MM.1S (cell line): Measurements from ENCODE around the gene PGAM2.
A peak's percentile ranks its signal among the peaks of the same experiment; 100 is the strongest.

Experiments
- DNase-seq: peaks from one replicate; pipeline ENCODE4 v3.0.0-alpha.2; 2015
- H2AFZ ChIP-seq: fragments of 300-600 bp; sonication (generic); 2 replicates; pipeline ENCODE4 v1.6.0; 2016; ENCODE audit warnings: antibody characterized with exemption, low read length
- H3F3A ChIP-seq: fragments of 300-600 bp; sonication (generic); 2 replicates; pipeline ENCODE4 v1.6.1; 2016; ENCODE audit warnings: mild to moderate bottlenecking, antibody characterized with exemption, low read length, moderate library complexity, mixed read lengths; ENCODE audit not compliant: insufficient read depth
- H3K27ac ChIP-seq: fragments of 300-600 bp; sonication (generic); 2 replicates; pipeline ENCODE4 v1.5.1; 2016; ENCODE audit warnings: mild to moderate bottlenecking, low read length
- H3K27me3 ChIP-seq: fragments of 300-600 bp; sonication (generic); replicated peaks from 2 replicates; pipeline ENCODE4 v1.6.0; 2016; ENCODE audit warnings: low read length; ENCODE audit not compliant: insufficient read depth
- H3K36me3 ChIP-seq: fragments of 300-600 bp; sonication (generic); replicated peaks from 2 replicates; pipeline ENCODE4 v1.6.1; 2016; ENCODE audit warnings: mild to moderate bottlenecking, low read length, mixed read lengths; ENCODE audit not compliant: insufficient read depth
- H3K4me1 ChIP-seq: fragments of 300-600 bp; sonication (generic); 2 replicates; pipeline ENCODE4 v1.6.1; 2016; ENCODE audit warnings: low read length, mixed read lengths
- H3K4me2 ChIP-seq: fragments of 300-600 bp; sonication (generic); 2 replicates; pipeline ENCODE4 v1.6.0; 2016; ENCODE audit warnings: low read depth, low read length
- H3K4me3 ChIP-seq: fragments of 300-600 bp; sonication (generic); 2 replicates; pipeline ENCODE4 v1.5.1; 2016; ENCODE audit warnings: low read length, mixed read lengths
- H3K79me2 ChIP-seq: fragments of 300-600 bp; sonication (generic); 2 replicates; pipeline ENCODE4 v1.6.1; 2016; ENCODE audit warnings: mixed run types, low read length, mixed read lengths
- H3K9ac ChIP-seq: fragments of 300-600 bp; sonication (generic); 2 replicates; pipeline ENCODE4 v1.6.1; 2016; ENCODE audit warnings: low read length, mixed read lengths
- H3K9me2 ChIP-seq: fragments of 300-600 bp; sonication (generic); replicated peaks from 2 replicates; pipeline ENCODE4 v1.6.1; 2016; ENCODE audit warnings: mild to moderate bottlenecking, low read length, mixed read lengths; ENCODE audit not compliant: insufficient read depth
- H3K9me3 ChIP-seq: fragments of 300-600 bp; sonication (generic); replicated peaks from 2 replicates; pipeline ENCODE4 v1.6.1; 2016; ENCODE audit warnings: mild to moderate bottlenecking, low read length, mixed read lengths; ENCODE audit not compliant: insufficient read depth
- H4K20me1 ChIP-seq: fragments of 300-600 bp; sonication (generic); 2 replicates; pipeline ENCODE4 v1.6.1; 2016; ENCODE audit warnings: mild to moderate bottlenecking, low read length, moderate library complexity, mixed read lengths; ENCODE audit not compliant: insufficient read depth
- EZH2 ChIP-seq: fragments of 300-600 bp; sonication (generic); optimal IDR thresholded peaks from 2 replicates; pipeline ENCODE3; 2017; ENCODE audit warnings: low read depth, mild to moderate bottlenecking, antibody characterized with exemption, low read length, mixed read lengths
- EZH2phosphoT487 ChIP-seq: fragments of 300-600 bp; sonication (generic); IDR thresholded peaks from 2 replicates; pipeline ENCODE4 v1.6.1; 2018; ENCODE audit warnings: antibody characterized with exemption, low read length
- TF ChIP-seq, protein P1 (sequence below): fragments of 300-600 bp; sonication (generic); IDR thresholded peaks from 2 replicates; pipeline ENCODE4 v1.5.1; 2016; ENCODE audit warnings: antibody characterized with exemption, low read length, mixed read lengths

PGAM2 gene

DNA sequence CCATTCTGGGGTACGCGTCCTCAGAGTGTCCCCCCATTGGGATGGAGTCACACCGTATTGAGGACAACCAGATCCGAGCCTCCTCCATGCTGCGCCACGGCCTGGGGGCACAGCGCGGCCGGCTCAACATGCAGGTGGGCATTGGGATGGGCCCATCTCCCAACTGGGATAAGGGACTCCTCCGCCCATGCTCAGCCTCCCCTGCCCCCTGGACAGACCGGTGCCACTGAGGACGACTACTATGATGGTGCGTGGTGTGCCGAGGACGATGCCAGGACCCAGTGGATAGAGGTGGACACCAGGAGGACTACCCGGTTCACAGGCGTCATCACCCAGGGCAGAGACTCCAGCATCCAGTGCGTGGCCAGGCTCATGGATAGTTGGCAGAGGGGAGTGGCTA, 44.6 kb upstream of the PGAM2 start:
- no peak for DNase-seq
- H3F3A ChIP-seq: no peaks in the 10 kb centered on the region
- no peak overlapping the region for H3K4me3 ChIP-seq
- TF ChIP-seq, protein P1, sequence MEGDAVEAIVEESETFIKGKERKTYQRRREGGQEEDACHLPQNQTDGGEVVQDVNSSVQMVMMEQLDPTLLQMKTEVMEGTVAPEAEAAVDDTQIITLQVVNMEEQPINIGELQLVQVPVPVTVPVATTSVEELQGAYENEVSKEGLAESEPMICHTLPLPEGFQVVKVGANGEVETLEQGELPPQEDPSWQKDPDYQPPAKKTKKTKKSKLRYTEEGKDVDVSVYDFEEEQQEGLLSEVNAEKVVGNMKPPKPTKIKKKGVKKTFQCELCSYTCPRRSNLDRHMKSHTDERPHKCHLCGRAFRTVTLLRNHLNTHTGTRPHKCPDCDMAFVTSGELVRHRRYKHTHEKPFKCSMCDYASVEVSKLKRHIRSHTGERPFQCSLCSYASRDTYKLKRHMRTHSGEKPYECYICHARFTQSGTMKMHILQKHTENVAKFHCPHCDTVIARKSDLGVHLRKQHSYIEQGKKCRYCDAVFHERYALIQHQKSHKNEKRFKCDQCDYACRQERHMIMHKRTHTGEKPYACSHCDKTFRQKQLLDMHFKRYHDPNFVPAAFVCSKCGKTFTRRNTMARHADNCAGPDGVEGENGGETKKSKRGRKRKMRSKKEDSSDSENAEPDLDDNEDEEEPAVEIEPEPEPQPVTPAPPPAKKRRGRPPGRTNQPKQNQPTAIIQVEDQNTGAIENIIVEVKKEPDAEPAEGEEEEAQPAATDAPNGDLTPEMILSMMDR: no peak
- TF ChIP-seq EZH2 (no peak), EZH2phosphoT487 (no peak)
- no peaks in the 10 kb centered on the region for H3K9me2 ChIP-seq
- no peaks in the 10 kb centered on the region for H3K79me2 ChIP-seq
- H3K27ac ChIP-seq: no peak overlapping the region
- no peaks in the 10 kb centered on the region for H3K9me3 ChIP-seq
- H3K4me1 ChIP-seq: no peaks in the 10 kb centered on the region
- no peaks in the 10 kb centered on the region for H4K20me1 ChIP-seq
- H3K4me2 ChIP-seq: no peak overlapping the region
- peaks cover 8% of the 10 kb centered on the region for H3K27me3 ChIP-seq
- H2AFZ ChIP-seq: no peak overlapping the region
- no peaks in the 10 kb centered on the region for H3K36me3 ChIP-seq
- H3K9ac ChIP-seq: no peak overlapping the region

DNA sequence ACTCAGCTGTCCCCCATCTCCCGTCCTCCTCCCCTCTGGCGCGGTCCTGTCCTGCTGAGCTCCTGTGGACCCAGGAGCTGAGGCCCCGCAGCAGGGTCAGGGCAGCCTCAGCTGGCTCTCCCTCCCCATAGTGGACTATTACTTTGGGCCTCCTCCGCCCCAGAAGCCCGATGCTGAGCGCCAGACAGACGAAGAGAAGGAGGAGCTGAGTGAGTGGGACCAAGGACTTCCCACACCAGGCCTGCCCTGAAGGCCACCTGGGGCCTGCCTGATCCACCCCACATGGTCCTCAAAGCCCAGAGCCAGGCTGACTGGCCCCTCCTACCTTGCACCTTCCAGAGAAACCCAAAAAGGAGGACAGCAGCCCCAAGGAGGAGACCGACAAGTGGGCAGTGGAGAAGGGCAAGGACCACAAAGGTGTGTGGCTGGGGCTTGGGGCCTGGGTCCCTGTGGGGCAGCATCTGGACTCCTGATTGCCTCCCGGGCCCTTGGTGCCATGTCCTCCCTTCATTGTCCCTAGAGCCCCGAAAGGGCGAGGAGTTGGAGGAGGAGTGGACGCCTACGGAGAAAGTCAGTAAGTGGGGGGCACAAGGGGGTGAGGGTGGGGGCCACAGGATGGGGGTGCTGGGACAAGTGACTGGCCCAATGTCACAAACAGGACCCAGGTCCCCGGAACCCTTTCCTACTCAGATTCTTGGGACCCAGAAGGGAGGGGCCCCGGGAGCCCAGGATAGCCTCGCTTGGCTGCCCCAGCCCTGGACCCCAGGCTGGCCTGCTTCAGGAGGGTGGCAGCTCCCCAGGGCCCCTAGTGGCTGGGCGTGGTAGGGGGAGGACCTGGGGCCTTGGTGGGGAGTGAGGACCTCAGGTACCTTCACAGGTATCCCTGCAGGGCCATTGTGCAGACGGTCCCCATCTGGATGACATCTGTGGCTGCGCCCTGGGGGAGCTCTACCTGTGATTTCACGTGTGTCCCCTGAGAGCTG, 43.7 kb upstream of the PGAM2 start:
- TF ChIP-seq EZH2phosphoT487 (no peak), EZH2 (no peak)
- TF ChIP-seq, protein P1: peak; percentile 6; the same call in 1 of the 2 replicates
- H3K4me3 ChIP-seq: no peak overlapping the region
- no peaks in the 10 kb centered on the region for H3K79me2 ChIP-seq
- H3K9me3 ChIP-seq: no peaks in the 10 kb centered on the region
- H2AFZ ChIP-seq: no peak overlapping the region
- peaks cover 14% of the 10 kb centered on the region for H3K27me3 ChIP-seq
- DNase-seq: no peak
- H3K4me2 ChIP-seq: no peak overlapping the region
- no peaks in the 10 kb centered on the region for H3F3A ChIP-seq
- no peak overlapping the region for H3K9ac ChIP-seq
- no peak overlapping the region for H3K27ac ChIP-seq
- H4K20me1 ChIP-seq: no peaks in the 10 kb centered on the region
- H3K4me1 ChIP-seq: no peaks in the 10 kb centered on the region
- H3K9me2 ChIP-seq: no peaks in the 10 kb centered on the region
- no peaks in the 10 kb centered on the region for H3K36me3 ChIP-seq

DNA sequence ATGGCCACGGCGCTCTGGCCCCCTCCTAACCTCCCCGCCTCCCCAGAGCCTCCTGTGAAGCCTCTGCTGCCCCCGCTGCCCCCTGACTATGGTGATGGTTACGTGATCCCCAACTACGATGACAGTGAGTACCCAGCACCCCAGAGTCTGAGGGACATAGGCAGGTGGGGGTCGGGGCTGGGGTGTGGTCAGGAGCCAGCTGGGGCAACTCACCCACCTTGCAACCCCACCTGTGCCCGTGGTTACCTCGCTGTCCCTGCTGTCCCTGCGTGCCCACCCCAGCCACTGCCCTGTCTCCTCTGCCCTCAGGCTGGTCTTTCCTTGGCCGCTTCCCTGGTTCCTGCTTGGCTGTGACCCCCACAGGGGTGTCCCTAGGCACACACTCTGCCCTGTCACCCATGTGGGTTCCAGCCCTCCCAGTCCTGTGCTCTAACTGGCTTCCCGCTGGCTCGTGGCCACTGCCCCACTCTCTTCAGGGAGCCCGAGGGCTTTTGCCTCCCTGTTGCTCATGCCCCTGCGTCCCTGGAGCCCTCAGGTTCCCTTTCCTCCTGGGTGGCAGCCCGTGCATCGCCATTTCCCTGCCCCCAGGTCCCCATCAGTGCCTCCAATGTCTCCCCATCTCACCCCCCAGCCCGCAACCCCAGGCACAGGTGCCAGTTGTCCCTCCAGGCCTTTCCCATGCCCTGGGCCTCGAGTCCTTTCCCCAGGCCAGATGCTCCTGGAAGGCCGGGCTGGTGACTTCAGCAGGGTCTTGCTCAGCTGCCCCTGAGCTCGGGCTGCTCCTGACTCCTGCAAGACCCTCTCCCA, 42.8 kb upstream of the PGAM2 start:
- Histone ChIP-seq H3K27me3 (peaks cover 14% of the 10 kb centered on the region), H3K36me3 (no peaks in the 10 kb centered on the region), H3F3A (no peaks in the 10 kb centered on the region), H3K4me3 (no peak overlapping the region), H3K27ac (no peak overlapping the region), H3K9me2 (no peaks in the 10 kb centered on the region), H2AFZ (no peak overlapping the region), H3K4me2 (no peak overlapping the region), H3K4me1 (no peaks in the 10 kb centered on the region), H4K20me1 (no peaks in the 10 kb centered on the region), H3K9ac (no peak overlapping the region), H3K9me3 (no peaks in the 10 kb centered on the region), H3K79me2 (no peaks in the 10 kb centered on the region)
- TF ChIP-seq, protein P1: no peak
- TF ChIP-seq EZH2 (no peak), EZH2phosphoT487 (no peak)
- DNase-seq: no peak
